ENCODE data around the gene PITPNC1.

DNA sequence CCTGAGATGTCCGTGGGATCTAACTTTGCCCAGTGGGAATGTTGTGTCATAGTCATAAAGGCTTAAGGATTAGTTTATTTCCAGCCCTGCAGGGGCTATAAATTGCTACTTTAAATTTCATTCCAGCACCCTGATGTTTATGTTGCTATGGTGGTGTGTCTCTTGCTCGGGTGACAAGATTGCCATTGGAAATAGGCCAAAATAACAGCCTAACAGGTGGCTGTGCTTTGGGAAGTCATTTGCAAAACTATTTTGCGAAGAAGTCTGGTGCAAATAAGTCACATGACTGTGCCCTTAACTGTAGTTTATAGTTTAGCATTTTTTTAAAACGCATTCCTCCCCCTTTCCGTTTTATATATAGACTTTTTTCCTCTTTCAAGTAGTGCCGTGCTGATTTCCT lies 23.1 kb downstream of the PITPNC1 start:
- no peak for TF ChIP-seq GATA2 (CRISPR knock-in tag; IDR thresholded peaks at IDR 0.05)
- no peak for TF ChIP-seq FOXJ3 (CRISPR knock-in tag; IDR thresholded peaks at IDR 0.05)
- TF ChIP-seq RFX5 (IDR thresholded peaks at IDR 0.05; ENCODE audit: low read length): no peak
- TF ChIP-seq, protein P1, sequence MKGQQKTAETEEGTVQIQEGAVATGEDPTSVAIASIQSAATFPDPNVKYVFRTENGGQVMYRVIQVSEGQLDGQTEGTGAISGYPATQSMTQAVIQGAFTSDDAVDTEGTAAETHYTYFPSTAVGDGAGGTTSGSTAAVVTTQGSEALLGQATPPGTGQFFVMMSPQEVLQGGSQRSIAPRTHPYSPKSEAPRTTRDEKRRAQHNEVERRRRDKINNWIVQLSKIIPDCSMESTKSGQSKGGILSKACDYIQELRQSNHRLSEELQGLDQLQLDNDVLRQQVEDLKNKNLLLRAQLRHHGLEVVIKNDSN (IDR thresholded peaks at IDR 0.05; ENCODE audit: borderline replicate concordance, low read depth): no peak
- no peak for TF ChIP-seq SMC3 (IDR thresholded peaks at IDR 0.05; ENCODE audit: low read depth, low read length)
- TF ChIP-seq TAF1 (IDR thresholded peaks at IDR 0.05; ENCODE audit: borderline replicate concordance, low read depth, low read length): no peak
- no peak for TF ChIP-seq MXI1 (IDR thresholded peaks at IDR 0.05; ENCODE audit: low read depth, low read length)
- TF ChIP-seq, protein P2, sequence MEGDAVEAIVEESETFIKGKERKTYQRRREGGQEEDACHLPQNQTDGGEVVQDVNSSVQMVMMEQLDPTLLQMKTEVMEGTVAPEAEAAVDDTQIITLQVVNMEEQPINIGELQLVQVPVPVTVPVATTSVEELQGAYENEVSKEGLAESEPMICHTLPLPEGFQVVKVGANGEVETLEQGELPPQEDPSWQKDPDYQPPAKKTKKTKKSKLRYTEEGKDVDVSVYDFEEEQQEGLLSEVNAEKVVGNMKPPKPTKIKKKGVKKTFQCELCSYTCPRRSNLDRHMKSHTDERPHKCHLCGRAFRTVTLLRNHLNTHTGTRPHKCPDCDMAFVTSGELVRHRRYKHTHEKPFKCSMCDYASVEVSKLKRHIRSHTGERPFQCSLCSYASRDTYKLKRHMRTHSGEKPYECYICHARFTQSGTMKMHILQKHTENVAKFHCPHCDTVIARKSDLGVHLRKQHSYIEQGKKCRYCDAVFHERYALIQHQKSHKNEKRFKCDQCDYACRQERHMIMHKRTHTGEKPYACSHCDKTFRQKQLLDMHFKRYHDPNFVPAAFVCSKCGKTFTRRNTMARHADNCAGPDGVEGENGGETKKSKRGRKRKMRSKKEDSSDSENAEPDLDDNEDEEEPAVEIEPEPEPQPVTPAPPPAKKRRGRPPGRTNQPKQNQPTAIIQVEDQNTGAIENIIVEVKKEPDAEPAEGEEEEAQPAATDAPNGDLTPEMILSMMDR (IDR thresholded peaks at IDR 0.05): no peak
